CD4-positive, alpha-beta T cell treated with Interleukin-12 subunit alpha and Interleukin-12 subunit beta, for 1 hour (primary cell): ENCODE measurements around the gene SDK1.

Experiments
- DNase-seq: peaks from one replicate; pipeline ENCODE4 v3.0.0-alpha.2; 2020

SDK1 gene

GRCh38 chr7:3896169-3896765 is 595.2 kb downstream of the SDK1 start:
- no peak for DNase-seq

GRCh38 chr7:3897430-3898372 is 596.6 kb downstream of the SDK1 start:
- DNase-seq = peak; percentile 54

GRCh38 chr7:3899559-3899991 is 598.5 kb downstream of the SDK1 start:
- no peak for DNase-seq

- DNase-seq = no peak
Measured at GRCh38 chr7:3908153-3908552, 607.1 kb downstream of the SDK1 start.

GRCh38 chr7:3909128-3909527 is 608.1 kb downstream of the SDK1 start:
- DNase-seq = no peak

GRCh38 chr7:3910054-3910453 is 609.0 kb downstream of the SDK1 start:
- DNase-seq = no peak

- DNase-seq = no peak
Measured at GRCh38 chr7:3911685-3912084, 610.6 kb downstream of the SDK1 start.

- no peak for DNase-seq
Measured at GRCh38 chr7:3912291-3912690, 611.2 kb downstream of the SDK1 start.

GRCh38 chr7:3914051-3914775 is 613.2 kb downstream of the SDK1 start:
- DNase-seq = no peak

- DNase-seq = no peak
Measured at GRCh38 chr7:3915337-3915878, 614.4 kb downstream of the SDK1 start.

GRCh38 chr7:3916146-3916545 is 615.1 kb downstream of the SDK1 start:
- DNase-seq = no peak

GRCh38 chr7:3917436-3917835 is 616.4 kb downstream of the SDK1 start:
- no peak for DNase-seq

GRCh38 chr7:3918576-3918975 is 617.5 kb downstream of the SDK1 start:
- DNase-seq = no peak

- no peak for DNase-seq
Measured at GRCh38 chr7:3922175-3922635, 621.2 kb downstream of the SDK1 start.

GRCh38 chr7:3923307-3923918 is 622.4 kb downstream of the SDK1 start:
- no peak for DNase-seq

- DNase-seq = no peak
Measured at GRCh38 chr7:3924277-3924676, 623.2 kb downstream of the SDK1 start.

GRCh38 chr7:3927446-3928110 is 626.5 kb downstream of the SDK1 start:
- DNase-seq = no peak

GRCh38 chr7:3928727-3929515 is 627.9 kb downstream of the SDK1 start:
- DNase-seq = no peak

- DNase-seq = no peak
Measured at GRCh38 chr7:3931843-3932242, 630.8 kb downstream of the SDK1 start.

- no peak for DNase-seq
Measured at GRCh38 chr7:3937146-3937545, 636.1 kb downstream of the SDK1 start.

- DNase-seq = no peak
Measured at GRCh38 chr7:3937605-3938004, 636.6 kb downstream of the SDK1 start.
